K562 (cell line): ENCODE measurements around the gene MILR1.
"Not testable (repeated sequence)": the region's sequence is repeated elsewhere in the genome, so short reads cannot be mapped to it uniquely, and the experiment has no call there.

Source experiments
- BHLHE40 ChIP-seq: IDR thresholded peaks from 2 replicates; pipeline ENCODE4 v1.6.1; 2011; ENCODE audit warnings: low read length, improper control_type of control experiment
- CTCF ChIP-seq, 3 experiments: IDR thresholded peaks in 2 of 3; conservative IDR thresholded peaks in 1 of 3; 2 replicates each; pipeline ENCODE4 v1.5.1; 2011 to 2012; ENCODE audit warnings: low read length in 3 of 3, mild to moderate bottlenecking in 3 of 3, control low read depth in 2 of 3, improper control_type of control experiment in 1 of 3, inconsistent platforms in 1 of 3, low read depth in 1 of 3, mixed read lengths in 1 of 3, moderate library complexity in 1 of 3; ENCODE audit not compliant: insufficient read depth in 2 of 3
- EP300 ChIP-seq: IDR thresholded peaks from 2 replicates; pipeline ENCODE4 v1.6.1; 2012; ENCODE audit warnings: low read length, improper control_type of control experiment
- HDAC8 ChIP-seq: fragments of 450-650 bp; IDR thresholded peaks from 2 replicates; pipeline ENCODE4 v1.6.1; 2016; ENCODE audit warnings: mild to moderate bottlenecking, missing genetic modification characterization, moderate library complexity, missing compliant biosample characterization
- MAFF ChIP-seq: IDR thresholded peaks from 2 replicates; pipeline ENCODE4 v1.6.1; 2012; ENCODE audit warnings: low read length, improper control_type of control experiment
- PCBP1 ChIP-seq: fragments of 200-400 bp; formaldehyde crosslinking; IDR thresholded peaks from 2 replicates; pipeline ENCODE4 v1.6.1; 2018; ENCODE audit warnings: mild to moderate bottlenecking, low read depth, low read length; ENCODE audit not compliant: poor library complexity, severe bottlenecking
- RNF2 ChIP-seq: sonication (generic); IDR thresholded peaks from 2 replicates; pipeline ENCODE4 v1.6.1; 2016

DNA sequence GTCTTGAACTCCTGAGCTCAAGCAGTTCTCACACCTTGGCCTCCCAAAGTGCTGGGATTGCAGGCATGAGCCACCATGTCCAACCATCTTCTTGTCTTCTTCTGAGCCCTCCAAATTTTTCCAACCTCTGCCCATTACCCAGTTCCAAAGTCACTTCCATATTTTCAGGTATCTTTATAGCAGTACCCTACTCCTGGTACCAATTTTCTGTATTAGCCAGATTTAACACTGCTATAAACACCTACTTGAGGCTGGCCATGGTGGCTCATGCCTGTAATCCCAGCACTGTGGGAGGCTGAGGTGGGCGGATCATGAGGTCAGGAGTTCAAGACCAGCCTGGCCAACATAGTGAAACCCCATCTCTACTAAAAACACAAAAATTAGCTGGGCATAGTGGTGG is 9.4 kb upstream of the MILR1 start:
- not testable (repeated sequence) for TF ChIP-seq BHLHE40; HDAC8; CTCF (IDR thresholded peaks at IDR 0.05 in 2 of 3, conservative IDR thresholded peaks at IDR 0.05 in 1 of 3; ENCODE audit: insufficient read depth in 2 of 3, low read depth in 1 of 3, low read length in 3 of 3); MAFF; EP300; RNF2; PCBP1
